B cell (primary cell): Measurements from ENCODE around the gene PHEX.

ENCODE experiments used
- CTCF ChIP-seq: fragments of 200-600 bp; IDR thresholded peaks from one replicate; pipeline ENCODE4 v1.8.0; 2022; ENCODE audit warnings: antibody characterized with exemption, mild to moderate bottlenecking
- EZH2 ChIP-seq: IDR thresholded peaks from 2 replicates; pipeline ENCODE4 v1.6.1; 2012; ENCODE audit warnings: borderline replicate concordance, low read depth, mild to moderate bottlenecking, moderate library complexity, low read length; ENCODE audit not compliant: insufficient read depth, poor library complexity, severe bottlenecking

- TF ChIP-seq CTCF = no peak
- TF ChIP-seq EZH2 = no peak
These were observed 27.6 kb downstream of the PHEX start for GRCh38 chrX:22059775-22060174.
